Neural progenitor cell (in vitro differentiated cells): Measurements from ENCODE around the gene SEPTIN1.

Experiments used
- EZH2 ChIP-seq: fragments of 200-600 bp; sonication (generic); IDR thresholded peaks from 2 replicates; pipeline ENCODE4 v1.6.1; 2017; ENCODE audit warnings: antibody characterized with exemption, mild to moderate bottlenecking, moderate library complexity
- TF ChIP-seq, protein P1 (sequence below): fragments of 200-600 bp; sonication (generic); IDR thresholded peaks from 2 replicates; pipeline ENCODE4 v1.5.1; 2017; ENCODE audit warnings: antibody characterized with exemption, mild to moderate bottlenecking

GRCh38 chr16:30366511-30366910 is 15.8 kb downstream of the SEPTIN1 start:
- TF ChIP-seq, protein P1, sequence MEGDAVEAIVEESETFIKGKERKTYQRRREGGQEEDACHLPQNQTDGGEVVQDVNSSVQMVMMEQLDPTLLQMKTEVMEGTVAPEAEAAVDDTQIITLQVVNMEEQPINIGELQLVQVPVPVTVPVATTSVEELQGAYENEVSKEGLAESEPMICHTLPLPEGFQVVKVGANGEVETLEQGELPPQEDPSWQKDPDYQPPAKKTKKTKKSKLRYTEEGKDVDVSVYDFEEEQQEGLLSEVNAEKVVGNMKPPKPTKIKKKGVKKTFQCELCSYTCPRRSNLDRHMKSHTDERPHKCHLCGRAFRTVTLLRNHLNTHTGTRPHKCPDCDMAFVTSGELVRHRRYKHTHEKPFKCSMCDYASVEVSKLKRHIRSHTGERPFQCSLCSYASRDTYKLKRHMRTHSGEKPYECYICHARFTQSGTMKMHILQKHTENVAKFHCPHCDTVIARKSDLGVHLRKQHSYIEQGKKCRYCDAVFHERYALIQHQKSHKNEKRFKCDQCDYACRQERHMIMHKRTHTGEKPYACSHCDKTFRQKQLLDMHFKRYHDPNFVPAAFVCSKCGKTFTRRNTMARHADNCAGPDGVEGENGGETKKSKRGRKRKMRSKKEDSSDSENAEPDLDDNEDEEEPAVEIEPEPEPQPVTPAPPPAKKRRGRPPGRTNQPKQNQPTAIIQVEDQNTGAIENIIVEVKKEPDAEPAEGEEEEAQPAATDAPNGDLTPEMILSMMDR: no peak
- TF ChIP-seq EZH2: no peak
